Ishikawa (cell line): ENCODE measurements around the gene PIBF1.

Source experiments
- CEBPB ChIP-seq: IDR thresholded peaks from 2 replicates; pipeline ENCODE4 v1.6.1; 2012
- CREB1 ChIP-seq: IDR thresholded peaks from 2 replicates; pipeline ENCODE4 v1.6.1; 2012; ENCODE audit warnings: low read depth
- EGR1 ChIP-seq: IDR thresholded peaks from 2 replicates; pipeline ENCODE4 v1.6.1; 2012
- EP300 ChIP-seq: IDR thresholded peaks from 2 replicates; pipeline ENCODE4 v1.6.1; 2012; ENCODE audit warnings: borderline replicate concordance
- FOXM1 ChIP-seq: IDR thresholded peaks from 2 replicates; pipeline ENCODE4 v1.6.1; 2012; ENCODE audit warnings: low read depth, borderline replicate concordance
- NFIC ChIP-seq: IDR thresholded peaks from 2 replicates; pipeline ENCODE4 v1.6.1; 2012
- RAD21 ChIP-seq: IDR thresholded peaks from 2 replicates; pipeline ENCODE4 v1.6.1; 2012; ENCODE audit warnings: low read depth
- TAF1 ChIP-seq: IDR thresholded peaks from 2 replicates; pipeline ENCODE4 v1.6.1; 2012; ENCODE audit warnings: low read depth, mild to moderate bottlenecking
- TCF12 ChIP-seq: IDR thresholded peaks from 2 replicates; pipeline ENCODE4 v1.6.1; 2012; ENCODE audit warnings: low read depth
- TEAD4 ChIP-seq: IDR thresholded peaks from 2 replicates; pipeline ENCODE4 v1.6.1; 2012
- YY1 ChIP-seq: IDR thresholded peaks from 2 replicates; pipeline ENCODE4 v1.6.1; 2012; ENCODE audit warnings: low read depth
- ZBTB7A ChIP-seq: IDR thresholded peaks from 2 replicates; pipeline ENCODE4 v1.6.1; 2012; ENCODE audit warnings: low read depth
- TF ChIP-seq, protein P1 (sequence below): IDR thresholded peaks from 2 replicates; pipeline ENCODE4 v1.6.1; 2012
- TF ChIP-seq, protein P2 (sequence below): IDR thresholded peaks from 2 replicates; pipeline ENCODE4 v1.6.1; 2012; ENCODE audit warnings: low read depth, mild to moderate bottlenecking
- TF ChIP-seq, protein P3 (sequence below): IDR thresholded peaks from 2 replicates; pipeline ENCODE4 v1.6.1; 2012

PIBF1 gene

DNA sequence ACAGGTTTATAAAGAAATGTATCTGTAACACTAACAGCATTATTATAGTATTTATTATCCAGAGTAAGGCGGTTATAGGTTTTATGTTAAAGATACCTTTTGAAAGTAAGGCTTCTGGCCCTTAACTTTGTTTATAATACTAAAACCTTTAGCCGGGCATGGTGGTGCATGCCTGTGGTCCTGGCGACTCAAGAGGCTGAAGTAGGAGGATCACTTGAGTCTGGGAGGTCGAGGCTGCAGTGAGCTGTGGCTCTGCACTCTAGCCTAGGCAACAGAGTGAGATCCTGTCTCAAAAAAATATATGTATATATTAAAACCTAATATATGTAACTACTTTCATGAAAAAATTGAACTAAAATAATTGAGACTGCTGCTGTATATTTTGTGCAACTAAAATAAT, 178.2 kb downstream of the PIBF1 start:
- TF ChIP-seq EP300 (no peak), NFIC (no peak), CEBPB (no peak), RAD21 (no peak), TAF1 (no peak), EGR1 (no peak)
- TF ChIP-seq, protein P1, sequence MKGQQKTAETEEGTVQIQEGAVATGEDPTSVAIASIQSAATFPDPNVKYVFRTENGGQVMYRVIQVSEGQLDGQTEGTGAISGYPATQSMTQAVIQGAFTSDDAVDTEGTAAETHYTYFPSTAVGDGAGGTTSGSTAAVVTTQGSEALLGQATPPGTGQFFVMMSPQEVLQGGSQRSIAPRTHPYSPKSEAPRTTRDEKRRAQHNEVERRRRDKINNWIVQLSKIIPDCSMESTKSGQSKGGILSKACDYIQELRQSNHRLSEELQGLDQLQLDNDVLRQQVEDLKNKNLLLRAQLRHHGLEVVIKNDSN: no peak
- TF ChIP-seq, protein P2, sequence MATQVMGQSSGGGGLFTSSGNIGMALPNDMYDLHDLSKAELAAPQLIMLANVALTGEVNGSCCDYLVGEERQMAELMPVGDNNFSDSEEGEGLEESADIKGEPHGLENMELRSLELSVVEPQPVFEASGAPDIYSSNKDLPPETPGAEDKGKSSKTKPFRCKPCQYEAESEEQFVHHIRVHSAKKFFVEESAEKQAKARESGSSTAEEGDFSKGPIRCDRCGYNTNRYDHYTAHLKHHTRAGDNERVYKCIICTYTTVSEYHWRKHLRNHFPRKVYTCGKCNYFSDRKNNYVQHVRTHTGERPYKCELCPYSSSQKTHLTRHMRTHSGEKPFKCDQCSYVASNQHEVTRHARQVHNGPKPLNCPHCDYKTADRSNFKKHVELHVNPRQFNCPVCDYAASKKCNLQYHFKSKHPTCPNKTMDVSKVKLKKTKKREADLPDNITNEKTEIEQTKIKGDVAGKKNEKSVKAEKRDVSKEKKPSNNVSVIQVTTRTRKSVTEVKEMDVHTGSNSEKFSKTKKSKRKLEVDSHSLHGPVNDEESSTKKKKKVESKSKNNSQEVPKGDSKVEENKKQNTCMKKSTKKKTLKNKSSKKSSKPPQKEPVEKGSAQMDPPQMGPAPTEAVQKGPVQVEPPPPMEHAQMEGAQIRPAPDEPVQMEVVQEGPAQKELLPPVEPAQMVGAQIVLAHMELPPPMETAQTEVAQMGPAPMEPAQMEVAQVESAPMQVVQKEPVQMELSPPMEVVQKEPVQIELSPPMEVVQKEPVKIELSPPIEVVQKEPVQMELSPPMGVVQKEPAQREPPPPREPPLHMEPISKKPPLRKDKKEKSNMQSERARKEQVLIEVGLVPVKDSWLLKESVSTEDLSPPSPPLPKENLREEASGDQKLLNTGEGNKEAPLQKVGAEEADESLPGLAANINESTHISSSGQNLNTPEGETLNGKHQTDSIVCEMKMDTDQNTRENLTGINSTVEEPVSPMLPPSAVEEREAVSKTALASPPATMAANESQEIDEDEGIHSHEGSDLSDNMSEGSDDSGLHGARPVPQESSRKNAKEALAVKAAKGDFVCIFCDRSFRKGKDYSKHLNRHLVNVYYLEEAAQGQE: no peak
- TF ChIP-seq, protein P3, sequence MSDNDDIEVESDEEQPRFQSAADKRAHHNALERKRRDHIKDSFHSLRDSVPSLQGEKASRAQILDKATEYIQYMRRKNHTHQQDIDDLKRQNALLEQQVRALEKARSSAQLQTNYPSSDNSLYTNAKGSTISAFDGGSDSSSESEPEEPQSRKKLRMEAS: no peak

DNA sequence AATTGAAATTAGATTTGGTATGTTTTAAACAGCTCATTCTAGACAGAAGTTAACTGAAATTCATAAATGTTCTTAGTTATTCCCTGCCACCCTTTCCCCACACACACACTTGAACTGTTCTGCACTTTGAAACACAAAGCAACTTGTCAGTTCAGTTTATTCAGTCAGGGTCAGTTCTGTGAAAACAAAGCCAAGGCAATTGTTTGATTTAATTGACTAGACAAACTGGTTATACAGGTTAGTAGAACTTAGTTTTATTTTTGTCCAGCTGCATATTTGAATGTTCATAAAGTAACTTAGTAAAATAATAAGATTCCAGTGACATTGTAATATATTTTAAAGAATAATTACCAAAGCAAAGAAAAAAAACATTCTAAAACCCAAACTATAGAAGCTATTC, 178.6 kb downstream of the PIBF1 start:
- TF ChIP-seq CEBPB (peak; percentile 17; the same call in 1 of the 2 replicates), RAD21 (no peak), FOXM1 (peak; percentile 85), TEAD4 (peak; percentile 31; the same call in 1 of the 2 replicates), ZBTB7A (no peak), TCF12 (peak; percentile 50; the same call in 1 of the 2 replicates), NFIC (peak; percentile 70), EGR1 (no peak), EP300 (peak; percentile 61; the same call in 1 of the 2 replicates), CREB1 (no peak), TAF1 (no peak), YY1 (no peak)
- TF ChIP-seq, protein P3: peak; percentile 32; the same call in 1 of the 2 replicates
- TF ChIP-seq, protein P1: no peak
- TF ChIP-seq, protein P2: no peak

DNA sequence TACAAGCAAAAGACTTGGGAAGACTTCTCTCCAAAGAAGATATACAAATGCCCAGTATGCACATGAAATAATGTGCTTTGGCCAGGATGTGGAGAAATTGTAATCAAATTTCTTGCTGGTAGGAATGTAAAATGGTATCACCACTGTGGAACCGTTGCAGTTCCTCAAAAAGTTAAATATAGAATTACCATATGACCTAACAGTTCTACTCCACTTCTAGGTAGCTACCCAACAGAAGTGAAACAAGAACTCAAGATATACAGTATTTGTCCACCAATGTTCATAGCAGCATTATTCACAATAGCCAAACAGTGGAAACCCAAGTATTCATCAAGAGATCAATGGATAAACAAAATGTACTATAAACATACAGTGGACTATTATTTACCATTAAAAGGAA, 181.8 kb downstream of the PIBF1 start:
- TF ChIP-seq, protein P1: no peak
- TF ChIP-seq TEAD4: no peak
- TF ChIP-seq, protein P3: no peak
- no peak for TF ChIP-seq CEBPB
- TF ChIP-seq TAF1: no peak

DNA sequence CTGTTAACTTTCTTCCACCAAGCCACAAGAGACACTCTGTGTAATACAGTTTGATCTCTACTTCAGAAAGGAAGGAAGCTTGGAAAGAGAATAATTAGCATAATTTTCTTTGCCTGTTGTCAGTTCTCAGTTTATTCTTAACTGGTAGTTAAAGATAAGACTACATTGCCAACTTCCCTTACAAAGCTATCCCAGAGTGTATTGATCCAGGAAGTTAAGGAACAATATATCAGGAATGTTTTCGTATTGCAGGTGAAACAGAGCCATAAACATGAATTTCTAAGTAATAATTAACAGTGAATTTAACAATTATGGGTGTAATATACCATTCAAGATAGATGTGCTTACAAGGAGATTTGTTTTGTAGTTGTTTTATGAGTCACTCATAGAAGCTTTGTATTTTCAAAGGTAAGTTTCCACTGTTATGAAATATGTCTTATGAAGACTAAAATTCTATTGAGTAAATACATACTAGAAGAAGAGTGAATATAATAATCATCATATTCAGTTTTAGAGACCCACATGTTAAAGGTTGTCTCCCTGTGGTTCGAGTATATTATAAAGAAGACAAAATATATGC, 188.5 kb downstream of the PIBF1 start:
- TF ChIP-seq FOXM1: no peak
- TF ChIP-seq RAD21: no peak
- no peak for TF ChIP-seq TCF12
- TF ChIP-seq EP300: no peak
- no peak for TF ChIP-seq EGR1

DNA sequence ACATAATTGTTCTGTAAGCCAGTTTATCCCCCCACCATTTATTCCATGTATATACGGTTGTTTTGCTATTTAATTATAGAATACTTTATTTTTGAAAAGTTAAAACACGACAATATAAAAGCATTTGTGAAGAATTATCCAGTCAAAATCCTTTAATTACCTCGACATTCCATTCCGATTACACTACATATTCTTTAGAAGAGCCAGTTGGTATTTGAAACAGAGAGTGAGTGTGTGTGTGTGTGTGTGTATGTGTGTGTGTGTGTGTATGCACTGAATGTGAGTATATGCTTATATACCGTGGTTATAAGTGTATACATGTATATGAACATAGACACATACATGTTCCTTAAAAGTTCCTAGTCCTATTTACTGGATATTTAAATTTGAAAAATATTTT, 189.0 kb downstream of the PIBF1 start:
- no peak for TF ChIP-seq FOXM1
- peak; percentile 80 for TF ChIP-seq TEAD4

DNA sequence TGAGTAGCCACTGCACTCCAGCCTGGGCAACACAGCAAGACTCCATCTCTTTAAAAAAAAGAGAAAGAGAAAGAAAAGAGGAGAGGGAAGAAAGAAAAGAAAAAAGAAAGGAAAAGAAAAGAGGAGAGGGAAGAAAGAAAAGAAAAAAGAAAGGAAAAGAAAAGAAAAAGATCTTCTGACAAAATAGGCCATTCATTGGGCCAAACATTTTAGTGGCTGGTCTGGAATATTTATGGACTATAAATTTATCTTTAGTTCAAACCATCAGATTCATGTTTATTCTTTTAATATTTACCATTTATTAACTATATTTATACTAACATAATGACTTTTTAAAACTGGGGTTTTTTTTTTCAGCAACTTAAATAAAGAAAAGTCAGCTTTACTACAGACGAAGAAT, 191.3 kb downstream of the PIBF1 start:
- TF ChIP-seq, protein P2: no peak
- TF ChIP-seq YY1 (no peak), CEBPB (no peak), TAF1 (no peak), TCF12 (no peak), CREB1 (no peak), ZBTB7A (no peak), EP300 (no peak), NFIC (no peak)
